ENCODE results near the gene MAP3K13.
"Not testable (repeated sequence)": the region's sequence is repeated elsewhere in the genome, so short reads cannot be mapped to it uniquely, and the experiment has no call there.

Gene MAP3K13

DNA sequence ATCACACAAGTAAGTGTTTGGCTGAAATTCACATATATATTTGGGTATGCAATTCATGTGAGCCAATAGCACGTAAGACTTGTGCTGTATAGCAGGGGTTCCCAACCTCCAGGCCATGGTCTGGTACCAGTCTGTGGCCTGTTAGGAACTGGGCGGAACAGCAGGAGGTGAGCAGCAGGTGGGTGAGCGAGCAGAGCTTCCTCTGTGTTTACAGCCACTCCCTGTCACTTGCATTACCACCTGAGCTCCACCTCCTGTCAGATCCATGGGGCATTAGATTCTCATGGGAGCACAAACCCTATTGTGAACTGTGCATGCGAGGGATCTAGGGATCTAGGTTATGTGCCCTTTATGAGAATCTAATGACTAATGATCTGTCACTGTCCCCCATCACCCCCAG lies 59.7 kb downstream of the MAP3K13 start:
- no peak overlapping the region for H3K27ac Mint-ChIP-seq
- peaks cover 13 to 15% of the 10 kb centered on the region in 2 donors for H3K27me3 Mint-ChIP-seq
- H3K4me1 Mint-ChIP-seq: peaks cover 8 to 14% of the 10 kb centered on the region in 2 donors
- ATAC-seq (replicated peaks) (no peak), DNase-seq (no peak)
- no peaks in the 10 kb centered on the region for H3K36me3 Mint-ChIP-seq
- no peaks in the 10 kb centered on the region for H3K9me3 Mint-ChIP-seq
- no peak overlapping the region for H3K4me3 Mint-ChIP-seq

DNA sequence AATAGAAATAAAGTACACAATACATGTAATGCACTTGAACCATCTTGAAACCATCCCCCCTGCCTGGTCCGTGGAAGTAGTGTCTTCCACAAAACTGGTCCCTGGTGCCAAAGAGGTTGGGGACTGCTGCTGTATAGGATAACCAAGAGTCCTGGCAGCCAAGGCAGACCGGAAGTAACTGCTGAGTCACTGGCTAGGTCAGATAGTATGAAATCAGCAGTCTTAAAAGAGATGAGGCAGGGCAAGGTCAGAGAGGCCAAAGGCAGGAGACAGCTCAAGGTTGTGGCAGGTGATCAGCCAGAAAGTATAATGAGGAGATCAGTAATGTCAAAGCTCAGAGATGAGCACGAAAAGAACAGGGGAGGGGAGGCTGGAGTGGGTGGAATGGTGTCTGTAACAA lies 60.2 kb downstream of the MAP3K13 start:
- H3K27me3 Mint-ChIP-seq: peaks cover 13 to 15% of the 10 kb centered on the region in 2 donors
- H3K36me3 Mint-ChIP-seq: no peaks in the 10 kb centered on the region
- ATAC-seq (replicated peaks) (no peak), DNase-seq (no peak)
- H3K27ac Mint-ChIP-seq: no peak overlapping the region
- H3K4me3 Mint-ChIP-seq: no peak overlapping the region
- H3K9me3 Mint-ChIP-seq: no peaks in the 10 kb centered on the region
- peaks cover 8 to 14% of the 10 kb centered on the region in 2 donors for H3K4me1 Mint-ChIP-seq

DNA sequence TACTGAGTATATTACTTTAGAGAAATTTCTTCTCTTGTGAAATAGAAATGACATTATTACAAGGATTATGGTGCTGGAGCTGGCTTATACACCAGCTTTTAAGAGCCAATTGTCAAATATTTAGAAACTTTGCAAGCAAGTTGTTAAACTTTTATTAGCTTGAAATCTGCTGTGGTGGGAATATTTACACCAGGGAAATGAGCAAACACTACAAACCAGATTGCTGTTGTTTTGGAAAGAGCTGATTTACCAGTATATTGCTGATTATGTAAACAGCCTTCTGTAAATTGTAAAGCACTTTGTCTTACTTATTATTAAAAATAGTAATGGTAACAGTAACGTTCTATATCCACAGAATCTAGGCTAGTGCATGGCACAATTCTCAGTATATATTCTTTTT lies 61.5 kb downstream of the MAP3K13 start:
- no peak for ATAC-seq (replicated peaks)
- peaks cover 8 to 14% of the 10 kb centered on the region in 2 donors for H3K4me1 Mint-ChIP-seq
- no peak for DNase-seq
- H3K9me3 Mint-ChIP-seq: no peaks in the 10 kb centered on the region
- H3K36me3 Mint-ChIP-seq: peaks cover 0 to 1% of the 10 kb centered on the region in 2 donors
- H3K4me3 Mint-ChIP-seq: no peak overlapping the region
- peaks cover 13 to 15% of the 10 kb centered on the region in 2 donors for H3K27me3 Mint-ChIP-seq
- H3K27ac Mint-ChIP-seq: no peak overlapping the region

DNA sequence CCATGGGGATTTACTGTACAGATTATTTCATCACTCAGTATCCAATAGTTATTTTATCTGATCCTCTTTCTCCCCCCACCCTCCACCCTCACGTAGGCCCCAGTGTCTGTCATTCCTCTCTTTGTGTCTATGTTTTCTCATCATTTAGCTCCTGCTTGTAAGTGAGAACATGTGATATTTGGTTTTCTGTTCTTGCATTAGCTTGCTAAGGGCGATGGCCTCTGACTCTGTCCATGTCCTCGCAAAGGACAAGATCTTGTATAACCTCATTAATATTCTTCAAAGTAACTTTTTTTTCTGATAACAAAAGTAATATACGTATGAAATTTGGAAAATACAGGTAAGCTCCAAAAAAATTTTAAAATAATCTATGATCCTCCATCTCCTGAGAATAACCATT lies 67.4 kb downstream of the MAP3K13 start:
- no peaks in the 10 kb centered on the region for H3K9me3 Mint-ChIP-seq
- ATAC-seq (replicated peaks) (no peak), DNase-seq (no peak)
- peaks cover 0 to 7% of the 10 kb centered on the region in 2 donors for H3K27me3 Mint-ChIP-seq
- no peak overlapping the region for H3K4me3 Mint-ChIP-seq
- H3K4me1 Mint-ChIP-seq: no peaks in the 10 kb centered on the region
- H3K27ac Mint-ChIP-seq: no peak overlapping the region
- H3K36me3 Mint-ChIP-seq: peaks cover 0 to 3% of the 10 kb centered on the region in 2 donors

DNA sequence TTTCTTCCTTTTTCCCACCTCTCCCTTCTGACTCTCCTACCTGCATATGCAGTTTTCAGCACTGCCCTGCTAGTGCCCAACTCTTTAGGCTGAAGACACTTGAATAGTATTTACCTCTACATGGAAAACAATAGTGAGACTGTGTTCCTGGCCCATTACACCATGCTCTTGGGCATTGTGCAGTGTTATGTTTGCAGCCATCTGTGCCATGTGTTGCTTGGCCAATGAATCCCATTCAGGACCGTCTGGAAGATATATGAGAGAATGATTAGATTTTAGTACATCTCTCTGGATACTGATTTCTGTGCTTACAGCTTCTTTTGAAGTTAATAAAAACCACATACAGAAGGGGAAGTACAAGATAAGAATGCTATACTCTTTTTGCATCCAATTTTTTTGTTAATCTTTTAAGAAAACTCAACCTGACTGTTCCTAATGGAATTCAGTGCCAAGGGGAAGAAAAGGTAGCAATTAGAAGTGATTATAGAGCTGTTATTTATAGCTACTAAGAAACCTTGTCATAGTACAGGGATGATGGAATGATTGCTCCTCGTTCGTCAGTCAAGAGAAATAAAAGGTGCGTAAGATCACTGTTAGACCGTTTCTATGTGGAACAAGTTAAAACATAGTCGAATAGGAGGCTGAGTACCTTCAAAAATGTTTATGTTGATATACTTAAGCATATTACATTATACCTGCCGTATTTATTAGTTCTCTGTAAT lies 77.0 kb downstream of the MAP3K13 start:
- Mint-ChIP-seq H3K27ac (no peak overlapping the region), H3K9me3 (peaks cover 0 to 2% of the 10 kb centered on the region in 2 donors), H3K36me3 (peaks cover 0 to 3% of the 10 kb centered on the region in 2 donors), H3K4me3 (no peak overlapping the region), H3K27me3 (peaks cover 6 to 14% of the 10 kb centered on the region in 2 donors), H3K4me1 (no peaks in the 10 kb centered on the region)
- ATAC-seq (replicated peaks) (no peak), DNase-seq (no peak)

DNA sequence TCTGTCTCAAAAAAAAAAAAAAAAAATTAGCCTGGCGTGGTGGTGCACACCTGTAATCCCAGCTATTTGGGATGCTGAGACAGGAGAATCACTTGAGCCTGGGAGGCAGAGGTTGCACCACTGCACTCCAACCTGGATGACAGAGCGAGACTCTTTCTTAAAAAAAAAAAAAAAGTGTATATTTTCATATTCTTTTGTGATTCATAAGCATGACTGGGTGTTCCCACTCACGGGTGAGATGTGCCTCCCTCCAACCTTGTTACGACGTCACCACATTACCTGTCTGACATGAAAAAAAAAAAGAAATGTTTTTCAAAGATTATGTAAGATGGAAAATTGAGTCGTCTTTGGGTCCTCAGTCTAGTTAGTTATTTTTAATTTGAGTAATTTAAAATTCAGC lies 79.1 kb downstream of the MAP3K13 start:
- Mint-ChIP-seq H3K9me3 (peaks cover 0 to 2% of the 10 kb centered on the region in 2 donors), H3K4me1 (no peaks in the 10 kb centered on the region), H3K4me3 (no peak overlapping the region), H3K27me3 (peaks cover 6 to 14% of the 10 kb centered on the region in 2 donors), H3K36me3 (peaks cover 0 to 3% of the 10 kb centered on the region in 2 donors), H3K27ac (no peak overlapping the region)
- ATAC-seq (replicated peaks): no peak
- no peak for DNase-seq

DNA sequence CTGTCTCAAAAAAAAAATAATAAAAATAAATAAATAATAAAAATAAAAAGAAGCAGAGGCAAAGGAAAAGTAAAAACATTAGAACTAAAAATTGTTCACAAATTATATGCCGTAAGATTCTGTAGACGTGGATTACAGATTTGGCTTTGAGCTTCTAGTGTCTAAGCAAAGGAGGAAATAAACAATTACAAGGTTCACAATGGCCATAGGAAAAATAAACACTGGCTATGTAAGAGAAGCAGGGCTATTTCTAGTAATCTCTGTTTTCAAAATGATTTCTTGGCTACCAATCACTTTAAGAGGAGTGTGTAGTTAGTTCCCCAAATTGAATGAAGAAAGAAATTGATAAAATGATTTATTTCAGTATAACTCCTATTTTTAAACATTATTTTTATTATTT lies 81.4 kb downstream of the MAP3K13 start:
- DNase-seq: no peak
- Mint-ChIP-seq H3K9me3 (peaks cover 0 to 2% of the 10 kb centered on the region in 2 donors), H3K4me3 (no peak overlapping the region), H3K27ac (no peak overlapping the region), H3K4me1 (no peaks in the 10 kb centered on the region), H3K36me3 (peaks cover under 1 to 3% of the 10 kb centered on the region in 2 donors), H3K27me3 (peaks cover 6 to 14% of the 10 kb centered on the region in 2 donors)
- ATAC-seq (replicated peaks): no peak

DNA sequence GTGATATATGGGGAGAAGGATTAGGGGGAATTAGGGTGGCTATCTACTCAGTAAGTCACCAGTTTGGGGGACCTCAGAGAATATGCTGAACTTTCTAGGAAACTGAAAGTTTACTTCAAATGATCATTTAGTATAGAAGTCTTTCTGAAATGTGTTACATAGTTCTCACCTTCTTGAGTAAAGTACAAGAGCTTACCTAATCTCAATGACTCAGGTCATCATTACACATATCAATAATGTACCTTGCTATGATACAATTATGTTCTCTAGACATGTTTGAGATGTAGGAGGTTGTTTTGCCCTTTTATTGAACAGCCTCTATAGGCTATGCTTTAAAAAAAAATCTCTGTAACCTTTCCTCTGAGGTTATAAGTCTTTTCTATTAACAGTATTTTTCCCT lies 85.2 kb downstream of the MAP3K13 start:
- H3K27ac Mint-ChIP-seq: no peak overlapping the region
- peaks cover 0 to 7% of the 10 kb centered on the region in 2 donors for H3K36me3 Mint-ChIP-seq
- no peak overlapping the region for H3K4me3 Mint-ChIP-seq
- ATAC-seq (replicated peaks): no peak
- no peaks in the 10 kb centered on the region for H3K4me1 Mint-ChIP-seq
- DNase-seq: no peak
- H3K9me3 Mint-ChIP-seq: no peaks in the 10 kb centered on the region
- H3K27me3 Mint-ChIP-seq: no peaks in the 10 kb centered on the region

DNA sequence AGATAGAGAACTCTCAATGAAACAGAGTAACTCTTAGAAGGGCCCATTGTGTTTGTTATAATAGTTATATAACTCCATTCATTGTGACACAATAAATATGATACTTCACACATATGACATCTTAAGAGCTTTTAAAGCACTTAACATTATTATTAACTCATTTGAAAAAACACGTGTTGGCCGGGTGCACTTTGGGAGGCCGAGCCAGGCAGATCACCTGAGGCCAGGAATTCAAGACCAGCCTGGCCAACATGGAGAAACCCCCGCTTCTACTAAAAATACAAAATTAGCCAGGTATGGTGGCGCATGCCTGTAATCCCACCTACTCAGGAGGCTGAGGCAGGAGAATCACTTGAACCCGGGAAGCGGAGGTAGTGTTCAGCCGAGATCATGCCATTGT lies 88.5 kb downstream of the MAP3K13 start:
- not testable (repeated sequence) for H3K27me3 Mint-ChIP-seq

DNA sequence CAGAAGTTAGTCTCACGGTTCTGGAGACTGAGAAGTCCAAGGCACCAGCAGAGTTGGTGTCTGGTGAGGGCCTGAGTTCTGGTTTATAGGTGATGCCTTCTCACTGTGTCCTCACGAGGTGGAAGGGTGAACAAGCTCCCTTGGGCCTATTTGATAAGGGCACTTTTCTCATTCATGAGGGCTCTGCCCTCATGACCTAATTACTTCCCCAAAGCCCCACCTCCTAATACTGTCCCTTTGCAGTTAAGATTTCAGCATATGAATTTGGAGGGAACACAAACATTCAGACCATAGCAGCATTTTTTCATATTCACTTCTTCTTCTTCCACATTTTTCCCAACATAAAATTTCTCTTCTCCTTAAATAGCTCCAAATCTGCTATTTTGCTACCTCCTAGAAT lies 94.4 kb downstream of the MAP3K13 start:
- Mint-ChIP-seq H3K36me3 (peaks cover 2 to 12% of the 10 kb centered on the region in 2 donors), H3K9me3 (peaks cover 0 to 2% of the 10 kb centered on the region in 2 donors), H3K27ac (no peak overlapping the region), H3K4me3 (no peak overlapping the region), H3K4me1 (no peaks in the 10 kb centered on the region), H3K27me3 (peaks cover 0 to 7% of the 10 kb centered on the region in 2 donors)
- DNase-seq (no peak), ATAC-seq (replicated peaks) (no peak)

More for the DNA sequence above, 88.5 kb downstream of the MAP3K13 start:
- not testable (repeated sequence) for H3K9me3 Mint-ChIP-seq; H3K27ac Mint-ChIP-seq; H3K36me3 Mint-ChIP-seq; ATAC-seq (replicated peaks); H3K4me1 Mint-ChIP-seq; DNase-seq; H3K4me3 Mint-ChIP-seq

DNA sequence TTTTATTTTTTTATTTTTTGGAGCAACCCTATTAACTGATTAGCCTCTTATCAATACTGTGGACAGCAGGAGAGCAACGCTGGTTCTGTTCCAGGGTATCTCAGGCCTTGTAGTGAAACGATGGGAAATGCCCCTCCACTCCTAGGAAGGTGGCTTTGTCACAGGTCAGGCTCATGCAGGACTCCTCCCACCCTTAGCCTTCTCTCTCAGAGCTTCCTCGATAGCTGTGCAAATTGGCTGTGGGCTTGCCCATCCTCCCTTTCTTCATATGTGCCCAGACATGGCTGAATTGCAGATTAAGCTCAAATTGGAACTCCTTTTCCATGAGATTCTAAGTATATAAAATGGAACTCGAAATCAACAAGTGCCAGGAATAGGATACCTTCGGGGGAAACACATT lies 97.4 kb downstream of the MAP3K13 start:
- Mint-ChIP-seq H3K4me3 (no peak overlapping the region), H3K4me1 (no peaks in the 10 kb centered on the region), H3K27ac (no peak overlapping the region), H3K36me3 (peaks cover 6 to 21% of the 10 kb centered on the region in 2 donors), H3K9me3 (peaks cover 0 to 2% of the 10 kb centered on the region in 2 donors), H3K27me3 (peaks cover 0 to 7% of the 10 kb centered on the region in 2 donors)
- DNase-seq (no peak), ATAC-seq (replicated peaks) (no peak)

DNA sequence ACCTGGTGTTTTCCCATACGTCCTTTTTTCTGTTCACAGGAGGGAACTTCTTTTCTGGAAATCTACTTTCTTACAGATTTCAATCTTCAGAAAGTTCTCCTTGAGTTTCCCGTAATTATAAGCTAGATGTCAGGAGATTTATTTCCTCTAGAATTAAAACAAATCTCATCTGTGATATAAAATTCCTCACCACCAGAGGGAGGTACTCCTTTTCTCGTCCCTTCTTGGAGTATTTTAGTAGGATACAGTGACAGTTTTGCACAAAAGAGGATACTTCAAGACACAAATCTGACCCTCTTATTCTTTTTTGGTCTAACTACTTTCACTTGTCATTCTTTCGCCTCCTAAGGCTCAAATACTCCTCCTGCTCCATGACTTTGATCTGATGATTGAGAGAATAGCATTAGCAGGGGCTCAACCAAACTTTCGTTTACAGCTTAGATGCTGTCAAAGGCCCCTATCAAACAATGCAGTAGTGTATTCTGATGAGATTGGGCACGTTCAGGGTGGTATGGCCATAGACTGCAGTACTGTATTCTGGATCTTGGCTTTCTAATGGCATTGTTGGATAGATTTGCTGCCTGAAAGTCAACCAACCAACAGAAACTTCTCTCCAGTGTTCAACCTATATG lies 97.9 kb downstream of the MAP3K13 start:
- DNase-seq: no peak
- no peak overlapping the region for H3K27ac Mint-ChIP-seq
- H3K4me1 Mint-ChIP-seq: peaks cover under 1% of the 10 kb centered on the region in 2 donors
- no peak overlapping the region for H3K4me3 Mint-ChIP-seq
- H3K36me3 Mint-ChIP-seq: peaks cover 6 to 22% of the 10 kb centered on the region in 2 donors
- no peak for ATAC-seq (replicated peaks)
- H3K9me3 Mint-ChIP-seq: peaks cover 0 to 2% of the 10 kb centered on the region in 2 donors
- peaks cover 0 to 7% of the 10 kb centered on the region in 2 donors for H3K27me3 Mint-ChIP-seq

DNA sequence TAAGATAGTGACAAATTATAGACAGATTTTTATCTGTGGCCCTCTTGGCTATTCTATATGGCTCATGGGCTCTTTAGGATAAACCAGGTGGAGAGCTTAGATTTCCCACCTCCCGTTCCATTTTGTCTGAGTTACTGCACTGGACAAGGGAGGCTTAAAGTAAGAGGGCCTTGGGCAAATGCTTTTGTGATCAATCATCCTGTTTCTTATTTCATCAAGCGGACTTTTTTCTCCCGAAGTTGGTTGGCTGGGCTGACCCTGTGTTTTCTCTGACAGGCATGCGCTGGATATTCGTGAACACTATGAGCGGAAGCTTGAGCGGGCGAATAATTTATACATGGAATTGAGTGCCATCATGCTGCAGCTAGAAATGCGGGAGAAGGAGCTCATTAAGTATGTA lies 102.5 kb downstream of the MAP3K13 start:
- H3K4me1 Mint-ChIP-seq: peaks cover 4 to 5% of the 10 kb centered on the region in 2 donors
- no peak for ATAC-seq (replicated peaks)

DNA sequence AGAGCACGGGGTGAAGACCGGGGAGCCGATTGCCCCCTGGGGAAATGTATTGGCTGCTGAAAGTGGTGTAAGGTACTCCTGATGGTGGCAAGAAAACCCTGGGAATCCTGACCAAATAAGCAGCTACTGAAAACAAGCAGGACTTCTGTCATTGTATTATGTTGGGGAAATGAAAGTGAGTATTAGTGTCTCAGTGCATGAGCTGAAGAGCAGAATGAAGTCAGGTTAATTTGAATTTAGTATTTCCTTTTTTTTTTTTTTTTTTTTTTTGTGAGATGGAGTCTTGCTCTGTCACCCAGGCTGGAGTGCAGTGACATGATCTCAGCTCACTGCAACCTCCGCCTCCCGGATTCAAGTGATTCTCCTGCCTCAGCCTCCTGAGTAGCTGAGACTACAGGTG lies 103.2 kb downstream of the MAP3K13 start:
- not testable (repeated sequence) for H3K4me1 Mint-ChIP-seq; ATAC-seq (replicated peaks); H3K27me3 Mint-ChIP-seq; H3K4me3 Mint-ChIP-seq; DNase-seq; H3K9me3 Mint-ChIP-seq
- Mint-ChIP-seq H3K27ac (peak overlapping the region; percentile 80), H3K36me3 (peaks cover 6 to 29% of the 10 kb centered on the region in 2 donors)

More for the DNA sequence above, 102.5 kb downstream of the MAP3K13 start:
- Mint-ChIP-seq H3K9me3 (no peaks in the 10 kb centered on the region), H3K4me3 (no peak overlapping the region), H3K27me3 (peaks cover 0 to 4% of the 10 kb centered on the region in 2 donors), H3K36me3 (peaks cover 6 to 28% of the 10 kb centered on the region in 2 donors), H3K27ac (no peak overlapping the region)
- DNase-seq: no peak

DNA sequence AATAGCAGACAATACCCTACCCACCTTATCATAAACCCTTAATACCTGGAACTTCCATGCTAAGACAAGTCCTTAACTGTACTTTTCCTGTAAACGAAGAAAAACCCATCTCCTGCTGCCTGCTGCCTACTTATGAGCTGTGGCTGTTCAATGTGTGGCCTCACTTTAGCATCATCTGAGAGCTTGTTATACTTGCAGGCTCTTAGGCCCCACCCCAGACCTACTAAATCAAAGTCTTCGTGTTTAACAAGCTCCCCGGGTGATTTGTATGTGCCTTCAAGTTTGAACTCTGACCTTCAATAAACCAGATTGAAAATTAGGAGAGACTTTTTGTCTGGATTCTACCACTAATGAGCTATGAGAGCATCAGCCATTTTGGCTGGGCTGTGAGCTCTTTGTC lies 106.6 kb downstream of the MAP3K13 start:
- DNase-seq (no peak), ATAC-seq (replicated peaks) (no peak)
- no peaks in the 10 kb centered on the region for H3K9me3 Mint-ChIP-seq
- H3K4me3 Mint-ChIP-seq: no peak overlapping the region
- H3K27me3 Mint-ChIP-seq: no peaks in the 10 kb centered on the region
- peaks cover 4 to 5% of the 10 kb centered on the region in 2 donors for H3K4me1 Mint-ChIP-seq
- H3K27ac Mint-ChIP-seq: no peak overlapping the region
- peaks cover 15 to 36% of the 10 kb centered on the region in 2 donors for H3K36me3 Mint-ChIP-seq
